ENCODE data around the gene ZNF273. TPM values are rescaled to one million over a fixed set of nuclear protein-coding genes. Genes with fewer than 3 reads are reported as not detected.

The ZNF273 gene
- total RNA-seq, 1 experiment from 2014 or later = 17.9 TPM

- peaks cover 26% of the 10 kb centered on the region; the same call in 1 of the 2 replicates for H3K27me3 ChIP-seq (ENCODE audit: insufficient read depth, low read length)
- H3K9ac ChIP-seq (ENCODE audit: extremely low read depth, insufficient read length, low read length) = no peak overlapping the region
- peaks cover 52% of the 10 kb centered on the region for H3K27me3 Mint-ChIP-seq (ENCODE audit: low read depth)
These were observed 10.3 kb upstream of the ZNF273 start for GRCh38 chr7:64892666-64893309.

More at GRCh38 chr7:64892666-64893309, 10.3 kb upstream of the ZNF273 start:
- H3K9me3 ChIP-seq (ENCODE audit: control insufficient read depth, low read depth, low read length) = no peaks in the 10 kb centered on the region
- H3K9me3 Mint-ChIP-seq = no peaks in the 10 kb centered on the region
- no peak overlapping the region for H3K56ac ChIP-seq (ENCODE audit: insufficient read length, low read depth, low read length)
- H4K91ac ChIP-seq (ENCODE audit: insufficient read length, low read depth, low read length) = no peak overlapping the region
- H2BK15ac ChIP-seq (ENCODE audit: low read depth, low read length) = no peak overlapping the region
- no peak overlapping the region for H3K4me2 ChIP-seq (ENCODE audit: insufficient read depth, insufficient read length, low read length)
- H3K79me1 ChIP-seq (ENCODE audit: insufficient read depth, low read depth, low read length, poor library complexity, severe bottlenecking) = no peaks in the 10 kb centered on the region
- no peaks in the 10 kb centered on the region; a peak in 1 of 7 replicates for H3K36me3 Mint-ChIP-seq (ENCODE audit: insufficient read depth in 1 of 3, low read depth in 3 of 3)
- no peak overlapping the region for H4K5ac ChIP-seq (ENCODE audit: insufficient read length, low read depth, low read length)
- H3K14ac ChIP-seq (ENCODE audit: insufficient read depth, low read length) = no peak overlapping the region
- H3K4ac ChIP-seq (ENCODE audit: low read depth, low read length) = no peak overlapping the region
- no peak overlapping the region for H3T11ph ChIP-seq (ENCODE audit: low read length)
- H3K79me2 ChIP-seq (ENCODE audit: insufficient read depth, low read length) = no peaks in the 10 kb centered on the region
- H2BK12ac ChIP-seq (ENCODE audit: insufficient read length, low read depth, low read length) = no peak overlapping the region
- no peak overlapping the region for H2BK5ac ChIP-seq (ENCODE audit: insufficient read length, low read length)
- H2BK120ac ChIP-seq (ENCODE audit: low read depth, low read length, poor library complexity, severe bottlenecking) = no peak overlapping the region
- WGBS (ENCODE audit: extremely low coverage, insufficient read length, low lambda C conversion rate) = no CpG with 5 or more reads among the region's 5 CpGs
- H3K4me1 Mint-ChIP-seq = peaks cover 9 to 20% of the 10 kb centered on the region in 2 experiments
- no peak overlapping the region for H3K18ac ChIP-seq (ENCODE audit: insufficient read length, low read depth, low read length)
- H4K20me1 ChIP-seq (ENCODE audit: control insufficient read depth, insufficient read depth, insufficient read length) = no peaks in the 10 kb centered on the region
- peaks cover 14% of the 10 kb centered on the region for H3K23me2 ChIP-seq (ENCODE audit: insufficient read length, low read depth, low read length, poor library complexity, severe bottlenecking)
- no peak overlapping the region for H2AFZ ChIP-seq (ENCODE audit: low read length)
- DNase-seq = no peak
- no peak overlapping the region for H4K8ac ChIP-seq (replicated peaks; ENCODE audit: insufficient read length, low read depth, low read length)
- H2BK20ac ChIP-seq (ENCODE audit: low read depth, low read length, poor library complexity, severe bottlenecking) = no peak overlapping the region
- H2AK5ac ChIP-seq (ENCODE audit: insufficient read length, low read length) = no peak overlapping the region
- no peak overlapping the region for H3K4me3 Mint-ChIP-seq
- no peak overlapping the region for H3K27ac Mint-ChIP-seq
- TF ChIP-seq CTCF (conservative IDR thresholded peaks at IDR 0.05) = no peak
- H3K23ac ChIP-seq (ENCODE audit: insufficient read length, low read depth, low read length) = no peak overlapping the region
- no peak overlapping the region for H3K27ac ChIP-seq (ENCODE audit: insufficient read length, low read depth, low read length)
- no peaks in the 10 kb centered on the region for H3K4me1 ChIP-seq (ENCODE audit: insufficient read depth, low read length)
